ENCODE data around the gene BEND6. TPM values are rescaled to one million over a fixed set of nuclear protein-coding genes. Genes with fewer than 3 reads are reported as not detected.
"Not testable (repeated sequence)": the region's sequence is repeated elsewhere in the genome, so short reads cannot be mapped to it uniquely, and the experiment has no call there.

BEND6 gene
- total RNA-seq, 3 donors from 2014 or later: 0.33 to 1.0 (median 0.80) TPM

- H3K36me3 ChIP-seq: no peaks in the 10 kb centered on the region
- no peaks in the 10 kb centered on the region for H3K4me1 ChIP-seq
- no peak overlapping the region for H3K27ac ChIP-seq
- H3K4me3 ChIP-seq: no peak overlapping the region
- H3K9me3 ChIP-seq: no peaks in the 10 kb centered on the region
- no peaks in the 10 kb centered on the region for H3K27me3 ChIP-seq
- intact Hi-C loops (cut with DNase I; ENCODE audit: low total_unique reads): no loop called here
- TF ChIP-seq POLR2AphosphoS5 (IDR thresholded peaks at IDR 0.05) (no peak), CTCF (IDR thresholded peaks at IDR 0.05) (no peak), POLR2A (IDR thresholded peaks at IDR 0.05) (no peak)
- no peak for DNase-seq (ENCODE audit: low spot score in 2 of 2)
Measured at GRCh38 chr6:57040011-57040410, 85.1 kb downstream of the BEND6 start.

- H3K9me3 ChIP-seq; H3K36me3 ChIP-seq; H3K27me3 ChIP-seq; H3K4me1 ChIP-seq; H3K4me3 ChIP-seq; H3K27ac ChIP-seq; DNase-seq (ENCODE audit: low spot score in 2 of 2); intact Hi-C loops (cut with DNase I; ENCODE audit: low total_unique reads): not testable (repeated sequence)
Measured at GRCh38 chr6:57044061-57044460, 89.2 kb downstream of the BEND6 start.

- Histone ChIP-seq H3K4me3 (no peak overlapping the region), H3K27ac (no peak overlapping the region), H3K27me3 (no peaks in the 10 kb centered on the region), H3K9me3 (no peaks in the 10 kb centered on the region), H3K4me1 (no peaks in the 10 kb centered on the region), H3K36me3 (no peaks in the 10 kb centered on the region)
- DNase-seq (ENCODE audit: low spot score in 2 of 2): no peak
- TF ChIP-seq POLR2AphosphoS5 (IDR thresholded peaks at IDR 0.05) (no peak), CTCF (IDR thresholded peaks at IDR 0.05) (no peak)
- intact Hi-C loops (cut with DNase I; ENCODE audit: low total_unique reads): no loop called here
Measured at GRCh38 chr6:57044568-57044967, 89.7 kb downstream of the BEND6 start.

- peak within 1 kb of the TSS; percentile 46 to 76 (median 55) for H3K4me3 ChIP-seq
- peak; percentile 66 to 70 for DNase-seq (ENCODE audit: low spot score in 2 of 2)
- H3K27me3 ChIP-seq; H3K36me3 ChIP-seq; H3K9me3 ChIP-seq; intact Hi-C loops (cut with DNase I; ENCODE audit: low total_unique reads); H3K4me1 ChIP-seq: not testable (repeated sequence)
- H3K27ac ChIP-seq: peak within 1 kb of the TSS; percentile 33 to 74
- peak; percentile 56 to 62 (median 60) for TF ChIP-seq POLR2AphosphoS5 (IDR thresholded peaks at IDR 0.05)
Measured at GRCh38 chr6:57046332-57047256, 91.7 kb downstream of the BEND6 start, which contains the start of gene KIAA1586. Gene KIAA1586 (plus strand): TSS chr6:57046693. CDS start chr6:57046756, 63 bp downstream.

- H3K27me3 ChIP-seq; H3K4me1 ChIP-seq; H3K36me3 ChIP-seq; DNase-seq (ENCODE audit: low spot score in 2 of 2); H3K27ac ChIP-seq; H3K9me3 ChIP-seq; H3K4me3 ChIP-seq; intact Hi-C loops (cut with DNase I; ENCODE audit: low total_unique reads): not testable (repeated sequence)
Measured at GRCh38 chr6:57047257-57047585, 92.3 kb downstream of the BEND6 start.

- H3K4me1 ChIP-seq; H3K27ac ChIP-seq; H3K36me3 ChIP-seq; H3K27me3 ChIP-seq; intact Hi-C loops (cut with DNase I; ENCODE audit: low total_unique reads); DNase-seq (ENCODE audit: low spot score in 2 of 2); H3K9me3 ChIP-seq; H3K4me3 ChIP-seq: not testable (repeated sequence)
Measured at GRCh38 chr6:57047859-57048258, 93.0 kb downstream of the BEND6 start.

- no peaks in the 10 kb centered on the region for H3K36me3 ChIP-seq
- H3K27ac ChIP-seq: no peak overlapping the region
- TF ChIP-seq CTCF (IDR thresholded peaks at IDR 0.05): no peak
- TF ChIP-seq POLR2AphosphoS5 (IDR thresholded peaks at IDR 0.05): no peak
- no peak for TF ChIP-seq POLR2A (IDR thresholded peaks at IDR 0.05)
- no peak for DNase-seq (ENCODE audit: low spot score in 2 of 2)
- no peaks in the 10 kb centered on the region for H3K4me1 ChIP-seq
- no peak overlapping the region for H3K4me3 ChIP-seq
- no peaks in the 10 kb centered on the region for H3K9me3 ChIP-seq
- intact Hi-C loops (cut with DNase I; ENCODE audit: low total_unique reads): no loop called here
- no peaks in the 10 kb centered on the region for H3K27me3 ChIP-seq
Measured at GRCh38 chr6:57048577-57048976, 93.7 kb downstream of the BEND6 start.
